ENCODE results near the gene PAQR5.

DNA sequence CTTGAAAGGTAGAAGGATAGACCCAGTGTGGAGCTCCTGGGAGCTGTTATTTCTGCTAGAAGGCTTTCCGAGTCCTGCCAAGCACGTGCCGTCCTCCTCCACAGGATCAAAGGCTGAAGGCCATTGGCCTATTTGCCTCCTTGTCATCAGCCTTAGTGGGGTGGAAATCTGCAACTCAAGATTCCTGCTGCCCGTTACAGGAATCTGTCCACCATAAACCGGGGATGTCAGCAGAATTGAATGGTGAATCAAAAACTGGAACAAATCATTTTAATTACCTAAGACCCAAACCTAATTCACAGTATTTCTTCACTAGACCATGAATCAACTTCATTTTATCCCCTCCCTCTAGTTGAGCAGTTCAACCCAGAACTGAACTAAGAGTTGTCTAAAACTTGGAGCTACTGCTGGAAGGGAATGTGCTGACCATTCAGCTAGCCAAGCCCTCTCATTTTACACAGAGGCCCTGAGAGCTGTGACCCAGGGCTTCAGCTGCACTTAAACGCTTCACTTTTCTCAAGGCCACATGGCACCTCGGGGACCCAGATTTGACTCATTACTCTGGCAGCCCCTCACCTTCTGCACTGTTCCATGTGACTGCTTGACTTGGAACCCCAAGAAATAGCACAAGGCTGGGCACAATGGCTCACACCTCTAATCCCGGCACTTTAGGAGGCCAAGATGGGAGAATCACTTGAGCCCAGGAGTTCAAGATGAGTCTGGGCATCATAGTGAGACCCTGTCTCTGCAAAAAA lies 78.7 kb downstream of the PAQR5 start:
- no peak for TF ChIP-seq POLR2AphosphoS5 (IDR thresholded peaks at IDR 0.05; ENCODE audit: borderline replicate concordance, low read depth, low read length)
- TF ChIP-seq EZH2 (IDR thresholded peaks at IDR 0.05) = no peak
- no peak for TF ChIP-seq FOXP2 (optimal IDR thresholded peaks at IDR 0.05; ENCODE audit: control extremely low read depth, extremely low read length, insufficient read depth)

Data from SK-N-MC (cell line).